Small intestine (tissue), 7 donors: ENCODE results near the gene DHX29. TPM values are rescaled to one million over a fixed set of nuclear protein-coding genes. Genes with fewer than 3 reads are reported as not detected.

Source experiments
- DNase-seq, 2 donors: peaks; one replicate each; pipeline versions ENCODE4 v3.0.0 to v3.0.0-alpha.2; 2013
- FAIRE-seq: peaks from 2 replicates; lab custom pipeline; 2012; peaks lifted over from hg19 to GRCh38; lab: Jason Lieb, UNC
- H3K27ac ChIP-seq, 3 donors: one replicate each; pipeline ENCODE4 v1.5.1; 2013; ENCODE audit warnings: low read length in 2 of 3, mild to moderate bottlenecking in 2 of 3, control low read depth in 1 of 3, inconsistent platforms in 1 of 3, low read depth in 1 of 3, moderate library complexity in 1 of 3
- H3K27me3 ChIP-seq, 3 donors: one replicate each; pipeline ENCODE4 v1.6.1; 2013; ENCODE audit warnings: low read length in 3 of 3, inconsistent platforms in 1 of 3; ENCODE audit not compliant: control insufficient read depth in 3 of 3, insufficient read depth in 3 of 3
- H3K36me3 ChIP-seq, 3 donors: one replicate each; pipeline ENCODE4 v1.6.1; 2013; ENCODE audit warnings: low read length in 3 of 3, inconsistent platforms in 1 of 3, low read depth in 1 of 3, mild to moderate bottlenecking in 1 of 3, moderate library complexity in 1 of 3; ENCODE audit not compliant: control insufficient read depth in 3 of 3, insufficient read depth in 2 of 3
- H3K4me1 ChIP-seq, 3 donors: one replicate each; pipeline ENCODE4 v1.6.1; 2013; ENCODE audit warnings: low read length in 2 of 3, inconsistent platforms in 1 of 3, low read depth in 1 of 3, mild to moderate bottlenecking in 1 of 3, moderate library complexity in 1 of 3; ENCODE audit not compliant: control insufficient read depth in 3 of 3, insufficient read depth in 2 of 3
- H3K4me3 ChIP-seq, 3 donors: one replicate each; pipeline ENCODE4 v1.5.1; 2013; ENCODE audit warnings: low read length in 3 of 3, control low read depth in 1 of 3, inconsistent platforms in 1 of 3, low read depth in 1 of 3, mild to moderate bottlenecking in 1 of 3, moderate library complexity in 1 of 3
- H3K9me3 ChIP-seq, 2 donors: one replicate each; pipeline ENCODE4 v1.6.1; 2013; ENCODE audit warnings: low read depth in 1 of 2, low read length in 1 of 2; ENCODE audit not compliant: control insufficient read depth in 2 of 2, insufficient read depth in 1 of 2
- WGBS, 3 donors: extraction: QIAGEN DNeasy Blood & Tissue Kit; methylation state at CpG; one replicate each; pipeline ENCODE4 v1.1.7; 2013; 5-methylcytosine and 5-hydroxymethylcytosine counted together
- polyA plus RNA-seq, 4 donors: library from polyadenylated mRNA; stranded (reverse) in 3 of 4; unstranded in 1 of 4; fragments of 200-250 nt in 3 of 4; fragments of 120-200 nt in 1 of 4; gene quantifications; one replicate each; pipeline versions ENCODE4 v1.2.1 to v1.2.3, GENCODE V29; 2013
- donor health status: healthy with polysubstance abuse.
- donor health status: control.
- donor health status: control.
- donor health status: Bipolar disorder and iron deficiency.
- donor health status: healthy.

The DHX29 gene
- polyA plus RNA-seq, 4 donors: 7.3 to 30.4 (median 10.2) TPM

- Histone ChIP-seq H3K4me3 (peak within 1 kb of the TSS in 2 of 3 donors; percentile 11 to 53), H3K27me3 (peaks cover 18 to 100% (median 75%) of the 10 kb centered on the region in 3 donors), H3K27ac (no peak within 1 kb of the TSS), H3K36me3 (no peaks in the 10 kb centered on the region), H3K9me3 (no peaks in the 10 kb centered on the region), H3K4me1 (peaks cover under 1 to 23% (median 3%) of the 10 kb centered on the region in 3 donors)
- DNase-seq (peak in 1 of 2 donors; percentile 63), FAIRE-seq (no peak)
- WGBS, 3 donors: 0 to 1% (median 0%) methylated on average over 54 to 80 of the region's 80 CpGs
These were observed 80.4 kb downstream of the DHX29 start, which contains the start of gene MCIDAS for GRCh38 chr5:55226934-55227663. Gene MCIDAS (minus strand): TSS chr5:55227315. CDS start chr5:55227138, 177 bp downstream.

GRCh38 chr5:55226027-55226933 is 81.2 kb downstream of the DHX29 start:
- no peak for FAIRE-seq
- WGBS, 3 donors: 5 to 9% (median 5%) methylated on average over 36 to 54 of the region's 54 CpGs
- DNase-seq: peak in 1 of 2 donors; percentile 67
- Histone ChIP-seq H3K36me3 (no peaks in the 10 kb centered on the region), H3K27ac (no peak overlapping the region), H3K4me3 (peak overlapping the region in 1 of 3 donors; percentile 53), H3K27me3 (peaks cover 16 to 100% (median 72%) of the 10 kb centered on the region in 3 donors), H3K9me3 (no peaks in the 10 kb centered on the region), H3K4me1 (peaks cover 0 to 15% (median 3%) of the 10 kb centered on the region in 3 donors)

- DNase-seq (no peak), FAIRE-seq (no peak)
- Histone ChIP-seq H3K4me3 (no peak overlapping the region), H3K9me3 (no peaks in the 10 kb centered on the region), H3K4me1 (peaks cover 0 to 20% (median 10%) of the 10 kb centered on the region in 3 donors), H3K27me3 (peaks cover 16 to 100% (median 72%) of the 10 kb centered on the region in 3 donors), H3K27ac (no peak overlapping the region), H3K36me3 (no peaks in the 10 kb centered on the region)
These were observed 82.1 kb downstream of the DHX29 start for GRCh38 chr5:55225346-55225745.

GRCh38 chr5:55223812-55224240 is 83.7 kb downstream of the DHX29 start:
- Histone ChIP-seq H3K4me1 (peaks cover 0 to 25% (median 10%) of the 10 kb centered on the region in 3 donors), H3K27ac (no peak overlapping the region), H3K9me3 (no peaks in the 10 kb centered on the region), H3K27me3 (peaks cover 16 to 91% (median 66%) of the 10 kb centered on the region in 3 donors), H3K36me3 (no peaks in the 10 kb centered on the region), H3K4me3 (no peak overlapping the region)
- DNase-seq: peak in 1 of 2 donors; percentile 24
- no peak for FAIRE-seq
- WGBS, 3 donors: 42 to 53% (median 52%) methylated on average over 7 of the region's 7 CpGs

- Histone ChIP-seq H3K4me3 (no peak overlapping the region), H3K36me3 (no peaks in the 10 kb centered on the region), H3K27ac (no peak overlapping the region), H3K4me1 (peaks cover 0 to 26% (median 10%) of the 10 kb centered on the region in 3 donors), H3K9me3 (no peaks in the 10 kb centered on the region), H3K27me3 (peaks cover 13 to 85% (median 60%) of the 10 kb centered on the region in 3 donors)
- no peak for FAIRE-seq
- 8 to 16% (median 13%) methylated on average over 57 to 61 of the region's 61 CpGs for WGBS, 3 donors
- peak in 1 of 2 donors; percentile 60 for DNase-seq
These were observed 84.3 kb downstream of the DHX29 start for GRCh38 chr5:55222985-55223811.

GRCh38 chr5:55222092-55222984 is 85.2 kb downstream of the DHX29 start:
- DNase-seq: peak in 1 of 2 donors; percentile 44

More at GRCh38 chr5:55222092-55222984, 85.2 kb downstream of the DHX29 start:
- Histone ChIP-seq H3K9me3 (peaks cover 0 to 3% of the 10 kb centered on the region in 2 donors), H3K36me3 (no peaks in the 10 kb centered on the region), H3K4me1 (peaks cover 0 to 25% (median 10%) of the 10 kb centered on the region in 3 donors), H3K4me3 (no peak overlapping the region), H3K27ac (no peak overlapping the region), H3K27me3 (peaks cover 13 to 76% (median 59%) of the 10 kb centered on the region in 3 donors)
- WGBS, 3 donors: 17 to 35% (median 28%) methylated on average over 30 of the region's 30 CpGs
- no peak for FAIRE-seq
